ENCODE data around the gene NPDC1.
"Not testable (repeated sequence)": the region's sequence is repeated elsewhere in the genome, so short reads cannot be mapped to it uniquely, and the experiment has no call there.

The NPDC1 gene

GRCh38 chr9:137070201-137070905 lies 24.4 kb upstream of the NPDC1 start, which contains the start of gene SAPCD2:
Gene SAPCD2, minus strand, starts transcription at chr9:137070557. Its CDS starts 97 bp downstream, at chr9:137070460.
- TF ChIP-seq JUND (IDR thresholded peaks at IDR 0.05; ENCODE audit: low read depth): no peak
- in situ Hi-C loops (cut with HindIII; ENCODE audit: low pct_unique_long_range_greater_than_20kb, low sequenced_read_pairs): no loop called here
- DNase-seq (ENCODE audit: low read depth in 1 of 2, low spot score in 1 of 2): peak; percentile 93 to 99

GRCh38 chr9:137069508-137070091 lies 23.6 kb upstream of the NPDC1 start:
- TF ChIP-seq JUND (IDR thresholded peaks at IDR 0.05; ENCODE audit: low read depth): no peak
- no peak for DNase-seq (ENCODE audit: low read depth in 1 of 2, low spot score in 1 of 2)
- in situ Hi-C loops (cut with HindIII; ENCODE audit: low pct_unique_long_range_greater_than_20kb, low sequenced_read_pairs): no loop called here

GRCh38 chr9:137068539-137069507 lies 22.8 kb upstream of the NPDC1 start:
- DNase-seq (ENCODE audit: low read depth in 1 of 2, low spot score in 1 of 2): no peak
- no peak for TF ChIP-seq JUND (IDR thresholded peaks at IDR 0.05; ENCODE audit: low read depth)
- in situ Hi-C loops (cut with HindIII; ENCODE audit: low pct_unique_long_range_greater_than_20kb, low sequenced_read_pairs): no loop called here

GRCh38 chr9:137067860-137068538 lies 22.0 kb upstream of the NPDC1 start:
- peak; percentile 94 for DNase-seq (ENCODE audit: low read depth in 1 of 2, low spot score in 1 of 2)
- in situ Hi-C loops (cut with HindIII; ENCODE audit: low pct_unique_long_range_greater_than_20kb, low sequenced_read_pairs): no loop called here
- no peak for TF ChIP-seq JUND (IDR thresholded peaks at IDR 0.05; ENCODE audit: low read depth)

- in situ Hi-C loops (cut with HindIII; ENCODE audit: low pct_unique_long_range_greater_than_20kb, low sequenced_read_pairs): no loop called here
Observed at GRCh38 chr9:137066096-137066861, 20.3 kb upstream of the NPDC1 start.

GRCh38 chr9:137065336-137065967 lies 19.5 kb upstream of the NPDC1 start:
- TF ChIP-seq JUND (IDR thresholded peaks at IDR 0.05; ENCODE audit: low read depth): no peak
- no peak for DNase-seq (ENCODE audit: low read depth in 1 of 2, low spot score in 1 of 2)
- in situ Hi-C loops (cut with HindIII; ENCODE audit: low pct_unique_long_range_greater_than_20kb, low sequenced_read_pairs): no loop called here

More at GRCh38 chr9:137066096-137066861, 20.3 kb upstream of the NPDC1 start:
- no peak for DNase-seq (ENCODE audit: low read depth in 1 of 2, low spot score in 1 of 2)
- TF ChIP-seq JUND (IDR thresholded peaks at IDR 0.05; ENCODE audit: low read depth): no peak

GRCh38 chr9:137064880-137065164 lies 18.8 kb upstream of the NPDC1 start:
- TF ChIP-seq JUND (IDR thresholded peaks at IDR 0.05; ENCODE audit: low read depth): no peak
- in situ Hi-C loops (cut with HindIII; ENCODE audit: low pct_unique_long_range_greater_than_20kb, low sequenced_read_pairs): no loop called here
- DNase-seq (ENCODE audit: low read depth in 1 of 2, low spot score in 1 of 2): no peak

- peak; percentile 78 to 85 for DNase-seq (ENCODE audit: low read depth in 1 of 2, low spot score in 1 of 2)
- in situ Hi-C loops (cut with HindIII; ENCODE audit: low pct_unique_long_range_greater_than_20kb, low sequenced_read_pairs): no loop called here
- TF ChIP-seq JUND (IDR thresholded peaks at IDR 0.05; ENCODE audit: low read depth): no peak
Observed at GRCh38 chr9:137064027-137064879, 18.3 kb upstream of the NPDC1 start.

- TF ChIP-seq JUND (IDR thresholded peaks at IDR 0.05; ENCODE audit: low read depth): no peak
- in situ Hi-C loops (cut with HindIII; ENCODE audit: low pct_unique_long_range_greater_than_20kb, low sequenced_read_pairs): no loop called here
- no peak for DNase-seq (ENCODE audit: low read depth in 1 of 2, low spot score in 1 of 2)
Observed at GRCh38 chr9:137063311-137064026, 17.5 kb upstream of the NPDC1 start.

GRCh38 chr9:137062798-137063197 lies 16.8 kb upstream of the NPDC1 start:
- DNase-seq (ENCODE audit: low read depth in 1 of 2, low spot score in 1 of 2); in situ Hi-C loops (cut with HindIII; ENCODE audit: low pct_unique_long_range_greater_than_20kb, low sequenced_read_pairs): not testable (repeated sequence)
